Measurements from ENCODE around the gene SLC16A1.
"Not testable (repeated sequence)": the region's sequence is repeated elsewhere in the genome, so short reads cannot be mapped to it uniquely, and the experiment has no call there.

Gene SLC16A1

DNA sequence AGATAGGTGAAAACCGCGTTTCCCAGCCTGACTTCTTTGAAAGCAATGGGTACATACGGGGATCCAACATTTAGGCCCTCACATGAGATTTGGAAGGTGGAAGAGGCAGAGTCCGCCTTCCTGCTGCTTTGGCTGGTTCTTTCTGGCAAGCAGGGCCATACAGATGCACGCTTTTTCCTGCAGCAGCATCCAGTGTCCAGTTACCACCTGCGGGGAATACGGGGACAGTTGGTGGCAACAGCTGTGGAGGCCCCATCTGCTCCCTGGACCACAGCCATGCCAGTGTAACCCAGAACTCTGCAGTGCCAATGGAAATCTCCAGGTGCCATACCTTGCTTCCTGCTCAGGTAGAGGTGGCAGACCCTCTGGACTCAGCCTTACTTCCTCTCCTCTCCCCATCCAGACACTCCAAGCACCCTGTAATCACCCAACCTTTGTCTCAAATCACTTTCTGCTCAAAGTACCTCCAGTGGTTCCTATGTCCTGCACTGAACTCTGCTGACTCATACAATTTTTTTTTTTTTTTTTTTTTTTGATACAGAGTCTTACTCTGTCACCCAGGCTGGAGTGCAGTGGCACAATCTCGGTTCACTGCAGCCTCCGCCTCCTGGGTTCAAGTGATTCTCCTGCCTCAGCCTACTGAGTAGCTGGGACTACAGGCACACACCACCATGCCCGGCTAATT, 68.3 kb downstream of the SLC16A1 start:
- Histone ChIP-seq H2BK12ac (ENCODE audit: low read length) (no peak overlapping the region), H2BK120ac (ENCODE audit: insufficient read depth, low read length, poor library complexity) (no peak overlapping the region), H2BK5ac (ENCODE audit: low read depth, low read length, poor library complexity) (no peak overlapping the region), H3K18ac (ENCODE audit: low read length) (no peak overlapping the region), H3K4ac (ENCODE audit: low read depth, low read length) (no peak overlapping the region), H3K14ac (ENCODE audit: low read length) (no peak overlapping the region), H3K79me2 (ENCODE audit: control insufficient read depth, insufficient read depth, low read length, poor library complexity) (no peaks in the 10 kb centered on the region), H2AK5ac (ENCODE audit: low read length) (no peak overlapping the region), H2AFZ (ENCODE audit: insufficient read depth, low read length, poor library complexity) (no peak overlapping the region), H3K27me3 (ENCODE audit: insufficient read depth, low read length) (no peaks in the 10 kb centered on the region), H3K79me1 (ENCODE audit: low read length) (peaks cover under 1% of the 10 kb centered on the region), H3K9me3 (ENCODE audit: insufficient read depth, low read depth, low read length) (no peaks in the 10 kb centered on the region), H3K4me2 (ENCODE audit: low read length) (no peak overlapping the region), H3K23ac (ENCODE audit: low read length) (no peak overlapping the region), H3K9ac (ENCODE audit: low read length) (no peak overlapping the region), H3K27ac (ENCODE audit: low read depth, low read length) (no peak overlapping the region), H4K8ac (ENCODE audit: low read depth, low read length) (no peak overlapping the region), H3K36me3 (ENCODE audit: control insufficient read depth in 1 of 2, insufficient read depth in 2 of 2, low read length in 2 of 2) (no peaks in the 10 kb centered on the region), H4K91ac (ENCODE audit: low read depth, low read length) (no peak overlapping the region), H3K4me3 (ENCODE audit: low read depth, low read length) (no peak overlapping the region), H3K4me1 (ENCODE audit: control insufficient read depth in 1 of 2, insufficient read depth in 2 of 2, low read length in 2 of 2) (peaks cover 0 to 2% of the 10 kb centered on the region in 2 experiments), H4K12ac (ENCODE audit: low read depth, low read length) (no peak overlapping the region)
- DNase-seq: no peak
- WGBS (ENCODE audit: extremely low coverage, insufficient coverage, insufficient read length): no CpG with 5 or more reads among the region's 10 CpGs

DNA sequence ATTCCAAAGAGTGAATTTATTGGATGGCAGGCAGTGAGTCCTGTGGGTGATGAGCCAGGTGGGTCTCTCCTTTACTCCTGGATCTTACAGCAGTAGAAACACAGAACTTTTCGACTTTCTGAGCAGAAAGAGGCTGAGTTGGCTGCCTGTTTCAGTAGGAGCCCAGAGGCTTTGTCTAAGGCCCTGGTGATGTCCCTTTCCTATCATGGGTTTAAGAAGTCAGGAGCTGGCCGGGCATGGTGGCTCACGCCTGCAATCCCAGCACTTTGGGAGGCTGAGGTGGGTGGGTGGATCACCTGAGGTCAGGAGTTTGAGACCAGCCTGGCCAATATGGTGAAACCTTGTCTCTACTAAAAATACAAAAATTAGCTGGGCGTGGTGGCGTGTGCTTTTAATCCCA, 71.0 kb downstream of the SLC16A1 start:
- peaks cover 9 to 14% of the 10 kb centered on the region in 2 experiments for H3K4me1 ChIP-seq (ENCODE audit: control insufficient read depth in 1 of 2, insufficient read depth in 2 of 2, low read length in 2 of 2)

DNA sequence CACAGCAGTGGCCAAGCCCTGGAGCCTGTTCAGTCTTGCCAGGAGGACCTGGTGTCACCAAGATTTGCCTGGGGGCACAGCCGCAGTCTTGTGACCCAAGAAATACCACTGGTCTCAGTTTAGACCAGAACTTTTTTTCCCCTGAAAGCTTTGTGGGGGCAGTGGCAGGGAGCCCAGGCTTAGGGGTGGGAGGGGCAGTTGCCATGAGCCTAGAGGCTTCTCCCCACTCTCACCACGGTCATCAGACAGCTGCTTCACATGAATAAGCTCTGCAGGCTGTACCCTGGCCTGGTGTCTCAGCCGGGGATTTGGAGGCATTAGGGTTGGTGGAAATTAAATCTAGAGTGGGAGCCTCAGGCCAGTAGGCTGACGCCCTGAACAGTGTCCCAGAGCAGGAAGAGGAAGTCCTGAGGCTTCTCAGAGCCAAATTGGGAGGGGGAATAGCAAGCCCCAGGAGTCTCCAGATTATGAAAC, 73.7 kb downstream of the SLC16A1 start:
- H3K27me3 ChIP-seq (ENCODE audit: insufficient read depth, low read length): no peaks in the 10 kb centered on the region
- peak overlapping the region; percentile 24 for H3K14ac ChIP-seq (ENCODE audit: low read length)
- peak overlapping the region; percentile 19 for H3K4ac ChIP-seq (ENCODE audit: low read depth, low read length)
- H4K8ac ChIP-seq (ENCODE audit: low read depth, low read length): peak overlapping the region; percentile 62
- H3K4me1 ChIP-seq (ENCODE audit: control insufficient read depth in 1 of 2, insufficient read depth in 2 of 2, low read length in 2 of 2): peaks cover 12 to 20% of the 10 kb centered on the region in 2 experiments
- peak overlapping the region; percentile 59 for H2BK12ac ChIP-seq (ENCODE audit: low read length)
- peaks cover 3% of the 10 kb centered on the region for H3K79me2 ChIP-seq (ENCODE audit: control insufficient read depth, insufficient read depth, low read length, poor library complexity)
- peak overlapping the region; percentile 71 for H4K91ac ChIP-seq (ENCODE audit: low read depth, low read length)
- H2BK5ac ChIP-seq (ENCODE audit: low read depth, low read length, poor library complexity): peak overlapping the region; percentile 18
- WGBS (ENCODE audit: extremely low coverage, insufficient coverage, insufficient read length): no CpG with 5 or more reads among the region's 4 CpGs
- no peaks in the 10 kb centered on the region for H3K9me3 ChIP-seq (ENCODE audit: insufficient read depth, low read depth, low read length)
- DNase-seq: peak in 1 of 2 donors; percentile 34
- no peak overlapping the region for H3K23ac ChIP-seq (ENCODE audit: low read length)
- no peak overlapping the region for H4K12ac ChIP-seq (ENCODE audit: low read depth, low read length)
- H3K27ac ChIP-seq (ENCODE audit: low read depth, low read length): no peak overlapping the region
- peaks cover 9% of the 10 kb centered on the region for H3K79me1 ChIP-seq (ENCODE audit: low read length)
- H3K4me2 ChIP-seq (ENCODE audit: low read length): no peak overlapping the region
- H2AK5ac ChIP-seq (ENCODE audit: low read length): peak overlapping the region; percentile 21
- H2BK120ac ChIP-seq (ENCODE audit: insufficient read depth, low read length, poor library complexity): peak overlapping the region; percentile 69
- H3K18ac ChIP-seq (ENCODE audit: low read length): peak overlapping the region; percentile 26
- H3K36me3 ChIP-seq (ENCODE audit: control insufficient read depth in 1 of 2, insufficient read depth in 2 of 2, low read length in 2 of 2): peaks cover 0 to 3% of the 10 kb centered on the region in 2 experiments
- no peak overlapping the region for H2AFZ ChIP-seq (ENCODE audit: insufficient read depth, low read length, poor library complexity)
- H3K9ac ChIP-seq (ENCODE audit: low read length): no peak overlapping the region
- H3K4me3 ChIP-seq (ENCODE audit: low read depth, low read length): no peak overlapping the region

More for the DNA sequence above, 71.0 kb downstream of the SLC16A1 start:
- H3K9ac ChIP-seq (ENCODE audit: low read length); H4K12ac ChIP-seq (ENCODE audit: low read depth, low read length); H3K9me3 ChIP-seq (ENCODE audit: insufficient read depth, low read depth, low read length); H3K18ac ChIP-seq (ENCODE audit: low read length); H3K27me3 ChIP-seq (ENCODE audit: insufficient read depth, low read length); H2AFZ ChIP-seq (ENCODE audit: insufficient read depth, low read length, poor library complexity); H2AK5ac ChIP-seq (ENCODE audit: low read length); H3K79me2 ChIP-seq (ENCODE audit: control insufficient read depth, insufficient read depth, low read length, poor library complexity); H2BK5ac ChIP-seq (ENCODE audit: low read depth, low read length, poor library complexity); H3K14ac ChIP-seq (ENCODE audit: low read length); H2BK120ac ChIP-seq (ENCODE audit: insufficient read depth, low read length, poor library complexity); H3K27ac ChIP-seq (ENCODE audit: low read depth, low read length); H3K4me2 ChIP-seq (ENCODE audit: low read length); H3K23ac ChIP-seq (ENCODE audit: low read length); H3K79me1 ChIP-seq (ENCODE audit: low read length); DNase-seq; H4K8ac ChIP-seq (ENCODE audit: low read depth, low read length); H4K91ac ChIP-seq (ENCODE audit: low read depth, low read length); H3K4ac ChIP-seq (ENCODE audit: low read depth, low read length); H3K4me3 ChIP-seq (ENCODE audit: low read depth, low read length); H3K36me3 ChIP-seq (ENCODE audit: control insufficient read depth in 1 of 2, insufficient read depth in 2 of 2, low read length in 2 of 2); H2BK12ac ChIP-seq (ENCODE audit: low read length): not testable (repeated sequence)
- WGBS (ENCODE audit: extremely low coverage, insufficient coverage, insufficient read length): no CpG with 5 or more reads among the region's 5 CpGs

DNA sequence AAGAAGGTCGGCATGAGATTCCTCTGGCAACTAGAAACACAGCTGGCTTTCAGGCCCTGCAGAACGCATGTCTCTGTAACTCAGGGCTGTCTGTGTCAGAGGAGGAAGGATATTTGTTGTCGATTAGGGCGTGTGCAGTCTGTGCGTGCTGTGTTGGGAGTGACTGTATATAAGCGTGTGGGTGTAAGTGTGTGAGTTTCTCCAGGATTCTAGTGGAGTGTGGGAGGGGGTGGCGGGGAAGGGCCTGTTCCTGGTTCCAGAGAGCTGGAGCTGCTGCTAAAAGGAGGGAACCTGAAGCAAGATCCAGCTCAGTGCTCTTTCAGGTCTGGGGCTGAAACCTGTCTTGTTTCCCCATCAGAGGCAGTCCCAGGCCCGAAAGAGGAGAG, 74.3 kb downstream of the SLC16A1 start:
- Histone ChIP-seq H2AFZ (ENCODE audit: insufficient read depth, low read length, poor library complexity) (no peak overlapping the region), H4K91ac (ENCODE audit: low read depth, low read length) (peak overlapping the region; percentile 71), H3K4me1 (ENCODE audit: control insufficient read depth in 1 of 2, insufficient read depth in 2 of 2, low read length in 2 of 2) (peaks cover 12 to 20% of the 10 kb centered on the region in 2 experiments), H3K23ac (ENCODE audit: low read length) (no peak overlapping the region), H3K27ac (ENCODE audit: low read depth, low read length) (peak overlapping the region; percentile 17), H3K79me2 (ENCODE audit: control insufficient read depth, insufficient read depth, low read length, poor library complexity) (peaks cover 3% of the 10 kb centered on the region), H3K14ac (ENCODE audit: low read length) (peak overlapping the region; percentile 24), H3K9me3 (ENCODE audit: insufficient read depth, low read depth, low read length) (no peaks in the 10 kb centered on the region), H3K18ac (ENCODE audit: low read length) (peak overlapping the region; percentile 9), H3K79me1 (ENCODE audit: low read length) (peaks cover 9% of the 10 kb centered on the region), H4K8ac (ENCODE audit: low read depth, low read length) (peak overlapping the region; percentile 59), H3K4me3 (ENCODE audit: low read depth, low read length) (no peak overlapping the region), H2AK5ac (ENCODE audit: low read length) (peak overlapping the region; percentile 78), H4K12ac (ENCODE audit: low read depth, low read length) (no peak overlapping the region), H3K4ac (ENCODE audit: low read depth, low read length) (peak overlapping the region; percentile 19), H2BK5ac (ENCODE audit: low read depth, low read length, poor library complexity) (peak overlapping the region; percentile 18), H2BK12ac (ENCODE audit: low read length) (peak overlapping the region; percentile 85), H3K36me3 (ENCODE audit: control insufficient read depth in 1 of 2, insufficient read depth in 2 of 2, low read length in 2 of 2) (peaks cover 0 to 3% of the 10 kb centered on the region in 2 experiments), H3K9ac (ENCODE audit: low read length) (no peak overlapping the region), H2BK120ac (ENCODE audit: insufficient read depth, low read length, poor library complexity) (peak overlapping the region; percentile 69), H3K27me3 (ENCODE audit: insufficient read depth, low read length) (no peaks in the 10 kb centered on the region), H3K4me2 (ENCODE audit: low read length) (no peak overlapping the region)
- no CpG with 5 or more reads among the region's 8 CpGs for WGBS (ENCODE audit: extremely low coverage, insufficient coverage, insufficient read length)
- DNase-seq: no peak
